HG03280 (cell line): ENCODE results near the gene TENM4.

Experiments
- ATAC-seq: cut with Tn5 transposase; IDR thresholded peaks from one replicate; pipeline ENCODE4 v1.9.1; 2021; ENCODE audit warnings: mild to moderate bottlenecking, moderate library complexity; ENCODE audit not compliant: unreplicated experiment

Gene TENM4

DNA sequence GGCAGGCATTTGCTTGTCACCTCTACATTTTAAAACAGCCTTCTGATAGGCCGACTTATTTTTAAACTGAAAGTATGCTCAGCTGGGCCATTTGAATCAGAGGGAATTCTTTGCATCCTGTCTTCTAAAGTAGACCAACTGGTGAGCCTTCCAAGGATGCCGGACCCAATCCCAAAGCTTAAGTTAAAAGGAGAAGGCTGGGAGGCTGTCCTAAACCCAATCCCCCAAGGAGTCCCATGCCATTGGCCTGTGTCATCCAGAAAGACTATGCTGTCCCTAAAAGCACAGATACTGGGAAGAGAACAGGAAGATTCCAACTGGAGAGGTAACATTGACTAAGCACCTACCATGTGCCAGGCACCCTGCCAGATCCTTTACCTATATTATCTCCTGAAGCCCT, 18.0 kb downstream of the TENM4 start:
- ATAC-seq = no peak

DNA sequence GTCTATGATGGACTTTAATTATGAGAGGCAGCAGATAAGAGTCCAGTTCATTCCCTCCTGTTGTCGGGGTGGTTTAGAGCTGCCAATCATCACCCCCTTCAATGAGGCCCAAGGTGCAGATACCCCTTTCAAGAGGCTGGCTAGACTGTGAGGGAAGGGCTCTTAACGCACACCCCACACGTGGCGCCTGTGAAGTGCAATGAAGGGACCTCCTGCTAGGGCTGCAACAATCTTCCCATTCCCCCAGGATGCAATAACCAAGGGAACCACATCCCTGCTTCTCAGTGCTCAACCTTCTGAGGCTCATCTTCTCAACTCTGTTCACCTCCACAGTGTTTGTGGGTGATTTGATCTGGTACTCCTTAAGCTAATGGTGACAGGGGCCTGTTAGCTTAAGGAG, 19.0 kb downstream of the TENM4 start:
- no peak for ATAC-seq

DNA sequence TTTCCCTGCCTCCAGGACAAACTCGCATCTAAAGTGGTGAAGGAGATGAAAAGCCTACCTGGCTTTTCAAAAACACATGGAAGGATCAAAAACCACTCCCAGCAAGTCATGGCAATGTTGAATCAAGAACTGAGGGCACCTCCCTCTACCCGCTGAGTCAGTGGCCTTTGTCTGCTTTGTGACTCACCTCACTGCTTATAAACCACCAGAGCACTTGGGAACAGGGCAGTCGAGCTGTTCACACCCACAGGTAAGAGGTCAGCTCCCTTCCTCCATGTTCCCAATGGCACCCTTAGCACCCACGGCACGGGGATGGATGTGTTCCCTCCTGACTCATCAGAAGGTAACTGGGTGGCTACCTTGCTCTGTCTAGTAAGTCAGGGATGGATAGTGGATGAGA, 21.7 kb downstream of the TENM4 start:
- no peak for ATAC-seq

GRCh38 chr11:79418241-79418640, 22.6 kb downstream of the TENM4 start:
- ATAC-seq = no peak

GRCh38 chr11:79417069-79417920, 23.5 kb downstream of the TENM4 start:
- no peak for ATAC-seq

DNA sequence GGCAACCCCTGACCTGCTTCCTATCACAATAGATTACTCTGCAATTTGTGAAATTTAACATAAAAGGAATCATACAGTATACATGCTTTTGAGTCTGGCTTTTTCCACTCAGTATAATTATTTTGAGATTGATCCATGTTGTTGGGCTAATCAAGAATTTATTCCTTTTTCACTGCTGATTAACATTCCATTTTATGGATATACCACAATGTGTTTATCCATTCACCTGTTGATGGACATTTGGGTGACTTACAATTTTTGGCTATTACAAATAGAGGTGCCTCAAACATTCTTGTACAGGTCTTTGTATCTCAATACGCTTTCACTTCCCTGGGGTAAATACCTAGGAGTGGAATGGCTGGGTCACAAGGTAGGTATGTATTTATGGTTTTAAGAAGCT, 24.9 kb downstream of the TENM4 start:
- ATAC-seq = no peak

DNA sequence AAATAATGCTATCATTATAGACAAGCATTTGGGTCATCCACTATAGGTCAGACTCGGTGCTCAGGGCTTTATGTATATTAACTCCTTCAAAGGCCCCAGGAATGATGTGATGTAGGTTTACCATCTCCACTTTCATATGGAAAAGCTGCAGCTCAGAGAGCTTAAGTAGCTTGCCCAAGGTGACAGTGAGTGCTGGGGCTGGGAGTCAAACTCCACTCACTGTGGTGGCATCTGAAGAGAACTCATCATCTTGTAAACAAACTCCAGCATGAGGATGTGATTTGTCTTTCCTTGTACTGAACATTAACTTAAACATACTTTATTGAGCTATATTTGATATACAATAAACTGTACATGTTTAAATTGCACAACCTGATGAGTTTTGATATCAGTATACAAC, 25.4 kb downstream of the TENM4 start:
- ATAC-seq = no peak

DNA sequence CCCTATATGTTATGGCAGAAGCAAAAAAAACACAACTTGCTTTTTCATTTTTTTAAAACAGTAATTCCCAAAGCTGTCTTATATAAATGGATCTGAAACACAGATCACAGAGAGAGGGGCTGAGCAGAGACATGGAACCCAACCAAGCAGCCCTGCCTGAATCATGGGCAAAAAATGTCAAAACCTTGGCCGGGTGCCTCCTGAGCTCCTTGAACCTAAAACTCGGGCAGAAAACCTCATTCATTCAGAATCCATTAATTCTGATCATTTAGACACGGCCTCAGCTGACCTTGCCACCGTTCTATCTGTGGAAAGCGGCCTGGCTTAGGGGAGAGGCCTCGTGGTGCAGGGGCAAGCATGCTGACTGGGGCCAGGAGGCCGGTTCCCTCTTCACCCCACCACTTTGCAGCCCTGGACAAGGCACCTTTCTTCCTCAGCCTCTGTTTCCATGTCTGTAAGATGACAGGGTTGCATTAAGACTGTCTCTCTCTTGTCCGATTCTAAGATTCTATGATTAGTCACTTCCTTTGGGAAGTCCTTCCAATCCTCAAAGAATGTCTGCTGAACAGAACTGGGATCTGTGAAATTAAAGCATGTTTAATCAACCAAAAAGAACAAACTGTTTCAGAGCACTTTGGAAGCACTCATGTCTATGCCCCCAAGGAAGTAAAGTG, 26.0 kb downstream of the TENM4 start:
- ATAC-seq = no peak

GRCh38 chr11:79414041-79414440, 26.8 kb downstream of the TENM4 start:
- ATAC-seq = no peak

DNA sequence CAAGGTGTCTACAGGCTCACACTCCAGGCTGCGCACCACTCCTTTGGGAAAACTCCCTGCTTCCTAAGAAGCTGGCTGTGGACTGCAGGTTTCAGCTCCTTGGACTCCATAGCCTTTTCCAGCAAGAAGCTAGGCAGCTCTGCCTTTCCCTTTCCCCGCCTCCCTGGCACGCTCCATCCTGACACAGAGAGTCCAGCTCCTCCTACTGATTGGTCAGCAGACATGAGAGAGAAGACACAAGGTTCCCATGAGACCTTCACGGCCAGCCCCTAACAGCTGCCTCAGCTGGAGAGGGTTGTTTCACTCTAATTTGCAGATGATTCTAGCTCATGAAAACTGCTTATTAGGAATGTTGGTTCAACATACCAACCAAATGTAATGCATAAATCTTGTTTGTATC, 27.6 kb downstream of the TENM4 start:
- ATAC-seq = no peak

GRCh38 chr11:79412761-79413160, 28.1 kb downstream of the TENM4 start:
- no peak for ATAC-seq

- ATAC-seq = no peak
Observed at GRCh38 chr11:79409330-79409729, 31.5 kb downstream of the TENM4 start.

DNA sequence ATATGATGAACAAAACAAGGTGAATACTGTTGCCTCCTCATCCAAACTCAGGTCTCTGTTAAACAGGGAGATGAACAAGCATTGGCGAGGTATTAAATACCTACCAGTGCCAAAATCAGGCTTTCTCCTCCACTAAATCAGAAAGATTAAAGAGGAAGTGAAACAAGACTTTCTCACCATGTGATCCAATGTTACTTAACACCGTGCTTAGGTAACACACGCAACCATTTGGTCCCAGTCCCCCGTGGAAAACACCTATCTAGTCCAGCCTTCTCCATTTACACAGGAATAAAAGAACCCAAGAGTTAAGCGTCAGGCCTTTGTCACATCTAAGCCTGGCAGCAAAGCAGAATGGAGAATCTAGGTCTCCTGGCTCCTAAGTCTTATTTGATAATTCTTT, 34.5 kb downstream of the TENM4 start:
- ATAC-seq = no peak

DNA sequence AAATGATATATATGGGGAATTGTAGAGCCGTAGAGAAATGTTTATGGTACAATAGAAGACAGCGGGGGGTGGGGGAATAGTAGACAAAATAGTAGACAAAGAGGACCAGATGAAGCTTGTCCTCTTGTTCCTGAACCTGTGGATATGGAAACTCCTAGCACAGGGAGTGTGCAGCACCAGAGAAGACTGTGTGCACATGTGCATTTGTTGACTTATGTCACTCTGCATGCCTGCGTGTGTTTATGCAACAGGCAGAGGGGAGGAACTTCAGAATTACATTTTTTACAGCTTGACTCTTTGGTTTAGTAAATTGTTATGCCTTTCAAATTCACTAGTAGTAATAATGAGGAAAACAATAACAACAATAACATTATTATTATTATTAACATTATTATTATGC, 36.0 kb downstream of the TENM4 start:
- no peak for ATAC-seq

DNA sequence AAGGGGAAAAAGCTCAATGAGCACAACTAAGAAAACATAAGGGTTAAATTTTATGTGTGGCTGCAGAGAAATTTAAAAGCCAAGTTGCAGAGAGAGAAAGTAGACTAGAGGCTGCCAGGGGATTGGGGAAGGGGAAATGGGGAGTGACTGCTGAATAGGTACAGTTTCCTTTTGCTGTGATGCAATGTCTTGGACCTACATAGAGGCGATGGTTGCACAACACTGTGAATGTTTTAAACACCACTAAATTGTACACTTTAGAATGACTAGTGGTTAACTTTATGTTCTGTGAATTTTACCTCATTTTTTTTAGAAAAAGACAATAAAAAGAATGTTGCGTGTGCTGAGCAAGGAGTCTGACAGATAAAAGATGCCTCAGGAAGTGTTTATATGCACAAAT, 36.5 kb downstream of the TENM4 start:
- no peak for ATAC-seq

DNA sequence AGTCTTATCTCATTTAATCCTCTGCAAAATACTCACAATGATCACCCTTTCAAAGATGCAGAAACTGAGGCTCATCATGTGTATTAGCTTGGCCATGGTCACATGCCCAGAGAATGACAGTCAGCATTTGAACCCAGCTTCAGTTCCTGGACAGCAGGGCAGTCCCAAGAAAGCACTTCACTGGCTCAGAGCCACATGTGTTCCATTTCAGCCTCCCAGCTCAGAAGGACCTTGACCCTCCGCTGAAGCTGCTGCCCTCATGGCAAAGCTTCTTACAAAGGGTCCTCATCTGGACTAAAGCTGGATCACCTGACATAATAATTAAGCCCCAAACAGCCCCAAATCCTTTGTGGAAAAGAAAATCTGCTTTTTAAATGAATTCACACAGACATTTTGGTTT, 37.0 kb downstream of the TENM4 start:
- no peak for ATAC-seq

- no peak for ATAC-seq
Observed at GRCh38 chr11:79402912-79403311, 37.9 kb downstream of the TENM4 start.

DNA sequence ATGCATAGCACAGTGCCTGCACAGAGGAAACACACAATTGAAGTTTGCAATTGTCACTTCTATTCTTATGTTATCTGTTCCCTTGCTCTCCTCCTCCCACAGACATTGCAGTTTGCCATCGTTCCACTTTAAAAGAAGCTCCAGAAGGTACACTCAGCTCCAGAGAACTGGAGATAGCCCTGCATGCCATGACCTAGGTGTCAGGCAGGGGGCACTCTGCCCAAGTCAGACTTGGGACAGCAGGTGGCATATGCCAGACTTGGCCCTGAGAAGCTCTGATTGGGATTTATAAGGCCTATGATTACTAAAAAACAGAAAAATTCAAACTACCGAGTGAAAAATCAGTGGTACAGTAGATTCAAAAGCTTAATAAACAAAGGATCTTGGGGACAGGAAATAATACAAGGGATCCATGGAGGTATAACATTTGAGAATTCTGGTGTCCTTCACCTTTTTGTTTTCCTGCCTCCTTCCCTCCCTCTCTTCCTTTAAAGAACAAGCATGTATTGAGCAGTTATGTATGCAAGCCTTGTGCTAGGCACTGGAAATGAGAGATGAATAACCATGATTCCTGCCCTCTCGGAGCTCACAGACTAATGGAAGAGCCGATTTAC, 40.0 kb downstream of the TENM4 start:
- ATAC-seq = peak; percentile 65

DNA sequence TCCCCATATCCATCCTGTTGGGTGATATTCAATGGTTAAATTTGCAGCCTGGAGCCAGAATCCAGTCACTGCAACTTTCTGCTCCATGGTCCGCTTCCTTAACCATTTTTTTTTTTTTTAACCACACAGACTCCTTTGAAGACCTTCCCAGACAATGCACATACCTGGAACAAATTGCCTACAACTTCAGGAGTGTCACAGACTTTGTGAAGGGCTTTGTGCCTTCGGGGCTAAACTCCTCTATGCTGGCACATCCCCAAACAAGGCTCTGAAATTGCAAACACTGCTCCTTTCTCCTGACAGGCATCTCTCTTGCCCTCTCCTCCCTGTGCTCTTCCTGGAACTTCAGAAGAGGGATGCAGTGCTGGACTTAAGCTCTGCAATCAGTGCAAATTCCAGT, 40.6 kb downstream of the TENM4 start:
- ATAC-seq = no peak

- no peak for ATAC-seq
Observed at GRCh38 chr11:79397252-79397651, 43.6 kb downstream of the TENM4 start.

- ATAC-seq = no peak
Observed at GRCh38 chr11:79396674-79397073, 44.2 kb downstream of the TENM4 start.

DNA sequence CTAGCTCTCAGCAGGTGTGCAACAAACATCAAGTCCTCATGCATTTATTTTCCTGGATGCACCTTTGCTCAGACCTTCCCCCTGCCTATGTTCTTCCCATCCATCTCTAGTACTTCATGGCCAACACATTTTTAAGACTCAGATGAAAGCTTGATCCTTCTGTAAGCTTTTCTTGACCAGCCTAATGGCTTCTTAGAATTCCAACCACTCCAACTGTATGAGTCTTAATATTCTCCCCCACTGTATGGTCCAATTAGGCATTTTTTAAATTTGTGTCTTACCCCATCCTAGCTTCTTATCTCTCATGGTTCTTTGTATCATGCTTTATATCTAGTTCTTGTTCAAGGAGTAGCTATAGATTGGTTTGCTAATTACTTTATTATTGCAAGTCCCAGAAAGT, 44.8 kb downstream of the TENM4 start:
- ATAC-seq = no peak
